ENCODE data around the gene EIF1.
"Not testable (repeated sequence)": the region's sequence is repeated elsewhere in the genome, so short reads cannot be mapped to it uniquely, and the experiment has no call there.

The EIF1 gene

DNA sequence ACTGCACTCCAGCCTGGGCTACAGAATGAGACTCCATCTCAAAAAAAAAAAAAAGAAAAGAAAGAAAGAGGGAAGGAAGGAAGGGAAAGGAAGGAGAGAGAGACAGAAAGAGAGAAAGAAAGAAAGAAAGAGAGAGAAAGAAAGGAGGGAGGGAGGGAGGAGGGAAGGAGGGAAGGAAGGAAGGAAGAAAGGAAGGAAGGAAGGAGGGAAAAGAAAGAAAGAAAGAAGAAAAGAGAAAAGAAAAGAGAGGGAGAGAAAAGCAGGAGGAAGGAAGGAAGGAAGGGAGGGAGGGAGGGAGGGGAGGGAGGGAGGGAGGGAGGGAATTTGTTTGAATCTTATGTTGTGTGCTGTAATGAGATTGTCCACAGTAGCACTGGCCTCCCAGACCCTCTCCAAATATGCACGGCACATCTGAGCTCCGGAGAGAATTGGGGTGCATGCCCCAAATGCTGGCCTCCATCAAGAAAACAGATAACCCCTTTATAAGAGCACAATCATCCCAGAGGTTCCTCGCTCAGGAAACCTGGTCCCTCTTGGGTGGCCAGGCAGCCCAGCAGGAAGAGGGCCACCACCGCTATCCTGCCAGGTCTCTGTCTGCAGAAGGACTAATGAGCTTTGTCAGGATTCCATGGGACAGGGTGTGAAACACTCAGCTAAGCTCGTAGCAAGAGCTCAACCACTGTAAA is 8.8 kb upstream of the EIF1 start:
- Histone ChIP-seq H3K4me3 (ENCODE audit: low read depth in 1 of 5, low read length in 5 of 5) (no peak overlapping the region), H3K36me3 (ENCODE audit: control insufficient read depth in 5 of 5, insufficient read depth in 5 of 5, low read length in 5 of 5) (no peaks in the 10 kb centered on the region), H3K9me3 (ENCODE audit: control insufficient read depth in 5 of 5, low read length in 5 of 5) (no peaks in the 10 kb centered on the region), H3K27ac (ENCODE audit: low read depth, low read length) (peak overlapping the region; percentile 37), H3K27me3 (ENCODE audit: control insufficient read depth in 5 of 5, insufficient read depth in 4 of 5, low read length in 5 of 5) (no peaks in the 10 kb centered on the region), H3K4me1 (ENCODE audit: control insufficient read depth in 5 of 5, insufficient read depth in 5 of 5, low read length in 5 of 5) (peaks cover 0 to 14% (median 0%) of the 10 kb centered on the region in 5 donors), H3K9ac (ENCODE audit: low read length in 5 of 5) (no peak overlapping the region)

- Histone ChIP-seq H3K27me3 (ENCODE audit: control insufficient read depth in 5 of 5, insufficient read depth in 4 of 5, low read length in 5 of 5) (no peaks in the 10 kb centered on the region), H3K4me3 (ENCODE audit: low read depth in 1 of 5, low read length in 5 of 5) (no peak overlapping the region), H3K27ac (ENCODE audit: low read depth, low read length) (no peak overlapping the region), H3K9me3 (ENCODE audit: control insufficient read depth in 5 of 5, low read length in 5 of 5) (no peaks in the 10 kb centered on the region), H3K9ac (ENCODE audit: low read length in 5 of 5) (no peak overlapping the region), H3K4me1 (ENCODE audit: control insufficient read depth in 5 of 5, insufficient read depth in 5 of 5, low read length in 5 of 5) (peaks cover 0 to 14% (median 0%) of the 10 kb centered on the region in 5 donors), H3K36me3 (ENCODE audit: control insufficient read depth in 5 of 5, insufficient read depth in 5 of 5, low read length in 5 of 5) (no peaks in the 10 kb centered on the region)
Observed at GRCh38 chr17:41680426-41681040, 8.2 kb upstream of the EIF1 start.

DNA sequence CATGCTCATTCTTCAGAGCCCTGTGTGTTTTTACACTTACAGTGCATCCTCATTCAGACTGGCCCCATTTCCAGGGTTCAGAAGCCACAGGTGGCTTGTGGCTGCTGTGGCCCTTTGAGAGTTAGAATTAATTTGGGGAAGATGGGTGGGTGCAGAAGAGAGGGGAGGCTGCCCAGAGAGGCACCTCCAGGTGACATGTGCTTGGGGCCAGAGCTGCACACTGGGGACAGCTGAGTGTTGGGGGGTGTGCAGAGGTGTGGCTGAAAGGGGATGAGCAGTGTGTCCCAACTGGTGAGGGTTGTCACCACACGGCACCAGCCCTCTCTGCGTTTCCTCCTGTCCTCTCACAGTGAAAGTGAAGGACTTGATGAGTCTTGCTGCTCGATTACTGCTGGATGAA is 6.9 kb upstream of the EIF1 start:
- Histone ChIP-seq H3K36me3 (ENCODE audit: control insufficient read depth in 5 of 5, insufficient read depth in 5 of 5, low read length in 5 of 5) (no peaks in the 10 kb centered on the region), H3K4me3 (ENCODE audit: low read depth in 1 of 5, low read length in 5 of 5) (no peak overlapping the region), H3K4me1 (ENCODE audit: control insufficient read depth in 5 of 5, insufficient read depth in 5 of 5, low read length in 5 of 5) (peaks cover 0 to 14% (median 0%) of the 10 kb centered on the region in 5 donors), H3K27me3 (ENCODE audit: control insufficient read depth in 5 of 5, insufficient read depth in 4 of 5, low read length in 5 of 5) (no peaks in the 10 kb centered on the region), H3K9ac (ENCODE audit: low read length in 5 of 5) (no peak overlapping the region), H3K27ac (ENCODE audit: low read depth, low read length) (no peak overlapping the region), H3K9me3 (ENCODE audit: control insufficient read depth in 5 of 5, low read length in 5 of 5) (no peaks in the 10 kb centered on the region)

DNA sequence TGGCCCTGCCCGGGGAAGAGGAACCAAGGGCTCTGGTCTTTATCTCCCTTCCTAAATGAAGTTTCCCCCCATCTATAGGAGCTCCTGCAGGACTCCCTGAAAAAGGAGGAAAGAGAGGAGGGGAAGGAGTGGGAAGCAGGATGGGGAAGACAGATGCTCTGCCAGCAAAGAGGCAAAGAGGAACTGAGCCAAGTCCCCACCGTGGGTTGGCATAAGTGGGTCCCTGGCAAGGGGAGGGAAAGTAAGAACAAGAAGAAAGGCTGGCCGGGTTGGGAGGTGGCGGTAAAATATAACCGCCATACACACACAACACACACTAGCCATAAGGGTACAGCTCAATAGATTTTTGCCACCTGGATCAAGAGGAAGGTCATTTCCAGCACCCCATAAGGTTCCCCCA is 6.1 kb upstream of the EIF1 start:
- H3K4me1 ChIP-seq (ENCODE audit: control insufficient read depth in 5 of 5, insufficient read depth in 5 of 5, low read length in 5 of 5), result peaks cover 0 to 16% (median 2%) of the 10 kb centered on the region in 5 donors
- no peak overlapping the region for H3K4me3 ChIP-seq (ENCODE audit: low read depth in 1 of 5, low read length in 5 of 5)
- H3K27ac ChIP-seq (ENCODE audit: low read depth, low read length), result no peak overlapping the region
- H3K36me3 ChIP-seq (ENCODE audit: control insufficient read depth in 5 of 5, insufficient read depth in 5 of 5, low read length in 5 of 5), result no peaks in the 10 kb centered on the region
- no peaks in the 10 kb centered on the region for H3K27me3 ChIP-seq (ENCODE audit: control insufficient read depth in 5 of 5, insufficient read depth in 4 of 5, low read length in 5 of 5)
- no peak overlapping the region for H3K9ac ChIP-seq (ENCODE audit: low read length in 5 of 5)
- no peaks in the 10 kb centered on the region for H3K9me3 ChIP-seq (ENCODE audit: control insufficient read depth in 5 of 5, low read length in 5 of 5)

GRCh38 chr17:41683441-41684007 is 5.2 kb upstream of the EIF1 start:
- Histone ChIP-seq H3K9ac (ENCODE audit: low read length in 5 of 5) (no peak overlapping the region), H3K27me3 (ENCODE audit: control insufficient read depth in 5 of 5, insufficient read depth in 4 of 5, low read length in 5 of 5) (no peaks in the 10 kb centered on the region), H3K4me3 (ENCODE audit: low read depth in 1 of 5, low read length in 5 of 5) (no peak overlapping the region), H3K27ac (ENCODE audit: low read depth, low read length) (no peak overlapping the region), H3K4me1 (ENCODE audit: control insufficient read depth in 5 of 5, insufficient read depth in 5 of 5, low read length in 5 of 5) (peaks cover 0 to 19% (median 10%) of the 10 kb centered on the region in 5 donors), H3K36me3 (ENCODE audit: control insufficient read depth in 5 of 5, insufficient read depth in 5 of 5, low read length in 5 of 5) (no peaks in the 10 kb centered on the region), H3K9me3 (ENCODE audit: control insufficient read depth in 5 of 5, low read length in 5 of 5) (no peaks in the 10 kb centered on the region)

DNA sequence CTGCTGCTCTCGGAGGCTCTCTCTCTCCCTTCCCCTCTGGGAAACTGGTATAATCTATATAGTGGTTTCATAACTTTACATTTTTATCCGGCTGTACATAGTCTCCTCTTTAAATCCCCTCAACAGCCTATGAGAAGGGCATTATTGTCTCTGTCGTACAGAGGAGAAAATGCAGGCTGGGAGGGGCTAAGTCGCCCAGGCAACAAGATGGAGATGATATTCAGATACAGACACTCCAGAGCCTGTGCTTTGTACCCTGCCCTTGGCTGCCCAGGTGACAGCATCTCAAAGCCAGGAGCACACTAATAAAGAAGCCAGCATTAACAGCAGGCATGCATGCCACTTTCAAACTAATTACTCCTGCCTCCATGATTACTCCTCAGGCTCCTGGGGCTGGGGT is 4.7 kb upstream of the EIF1 start:
- H3K4me3 ChIP-seq (ENCODE audit: low read depth in 1 of 5, low read length in 5 of 5), result no peak overlapping the region
- no peaks in the 10 kb centered on the region for H3K36me3 ChIP-seq (ENCODE audit: control insufficient read depth in 5 of 5, insufficient read depth in 5 of 5, low read length in 5 of 5)
- H3K4me1 ChIP-seq (ENCODE audit: control insufficient read depth in 5 of 5, insufficient read depth in 5 of 5, low read length in 5 of 5), result peaks cover 0 to 14% (median 9%) of the 10 kb centered on the region in 5 donors
- H3K9me3 ChIP-seq (ENCODE audit: control insufficient read depth in 5 of 5, low read length in 5 of 5), result no peaks in the 10 kb centered on the region
- H3K27ac ChIP-seq (ENCODE audit: low read depth, low read length), result no peak overlapping the region
- H3K27me3 ChIP-seq (ENCODE audit: control insufficient read depth in 5 of 5, insufficient read depth in 4 of 5, low read length in 5 of 5), result no peaks in the 10 kb centered on the region
- no peak overlapping the region for H3K9ac ChIP-seq (ENCODE audit: low read length in 5 of 5)

DNA sequence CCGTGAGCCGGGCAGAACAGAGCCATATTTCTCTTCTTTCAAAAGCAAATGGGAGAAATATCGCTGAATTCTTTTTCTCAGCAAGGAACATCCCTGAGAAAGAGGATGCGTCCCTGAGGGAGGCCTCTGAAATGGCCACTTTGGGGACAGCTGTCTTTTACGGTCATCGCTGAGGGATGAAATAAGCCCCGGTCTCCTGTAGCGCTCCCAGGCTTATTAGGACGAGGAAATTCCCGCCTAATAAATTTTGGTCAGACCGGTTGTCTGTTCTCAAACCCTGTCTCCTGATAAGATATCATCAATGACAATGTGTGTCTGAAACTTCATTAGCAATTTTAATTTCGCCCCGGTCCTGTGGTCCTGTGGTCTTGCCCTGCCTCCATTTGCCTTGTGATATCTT is 2.9 kb upstream of the EIF1 start:
- not testable (repeated sequence) for H3K9ac ChIP-seq (ENCODE audit: low read length in 5 of 5); H3K27ac ChIP-seq (ENCODE audit: low read depth, low read length); H3K4me3 ChIP-seq (ENCODE audit: low read depth in 1 of 5, low read length in 5 of 5); H3K9me3 ChIP-seq (ENCODE audit: control insufficient read depth in 5 of 5, low read length in 5 of 5); H3K27me3 ChIP-seq (ENCODE audit: control insufficient read depth in 5 of 5, insufficient read depth in 4 of 5, low read length in 5 of 5)
- H3K36me3 ChIP-seq (ENCODE audit: control insufficient read depth in 5 of 5, insufficient read depth in 5 of 5, low read length in 5 of 5), result peaks cover 11 to 14% (median 14%) of the 10 kb centered on the region in 5 donors
- H3K4me1 ChIP-seq (ENCODE audit: control insufficient read depth in 5 of 5, insufficient read depth in 5 of 5, low read length in 5 of 5), result peaks cover 0 to 21% (median 16%) of the 10 kb centered on the region in 5 donors

DNA sequence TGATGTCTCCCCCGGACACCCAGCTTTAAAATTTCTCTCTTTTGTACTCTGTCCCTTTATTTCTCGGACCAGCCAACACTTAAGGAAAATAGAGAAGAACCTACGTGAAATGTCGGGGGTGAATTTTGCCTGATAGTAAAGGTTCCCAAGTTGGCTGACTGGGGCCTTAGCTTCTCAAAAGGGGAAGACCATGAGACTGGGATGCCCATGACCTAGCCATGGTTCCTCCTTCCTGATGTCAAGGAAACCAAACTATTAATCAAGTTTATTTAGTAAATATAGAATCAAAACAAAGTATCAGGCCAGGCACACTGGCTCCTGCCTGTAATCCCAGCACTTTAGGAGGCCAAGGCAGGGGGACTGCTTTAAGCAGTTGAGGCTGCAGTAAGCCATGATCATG is 2.4 kb upstream of the EIF1 start:
- Histone ChIP-seq H3K4me1 (ENCODE audit: control insufficient read depth in 5 of 5, insufficient read depth in 5 of 5, low read length in 5 of 5) (peaks cover 2 to 27% (median 21%) of the 10 kb centered on the region in 5 donors), H3K4me3 (ENCODE audit: low read depth in 1 of 5, low read length in 5 of 5) (no peak overlapping the region), H3K27me3 (ENCODE audit: control insufficient read depth in 5 of 5, insufficient read depth in 4 of 5, low read length in 5 of 5) (no peaks in the 10 kb centered on the region), H3K9me3 (ENCODE audit: control insufficient read depth in 5 of 5, low read length in 5 of 5) (no peaks in the 10 kb centered on the region), H3K27ac (ENCODE audit: low read depth, low read length) (no peak overlapping the region), H3K9ac (ENCODE audit: low read length in 5 of 5) (no peak overlapping the region), H3K36me3 (ENCODE audit: control insufficient read depth in 5 of 5, insufficient read depth in 5 of 5, low read length in 5 of 5) (peaks cover 14 to 20% (median 19%) of the 10 kb centered on the region in 5 donors)

GRCh38 chr17:41687828-41688640 is 651 bp upstream of the EIF1 start:
- Histone ChIP-seq H3K9ac (ENCODE audit: low read length in 5 of 5) (peak overlapping the region; percentile 59 to 100 (median 73)), H3K9me3 (ENCODE audit: control insufficient read depth in 5 of 5, low read length in 5 of 5) (no peaks in the 10 kb centered on the region), H3K4me3 (ENCODE audit: low read depth in 1 of 5, low read length in 5 of 5) (peak overlapping the region; percentile 74 to 94 (median 82)), H3K27me3 (ENCODE audit: control insufficient read depth in 5 of 5, insufficient read depth in 4 of 5, low read length in 5 of 5) (no peaks in the 10 kb centered on the region), H3K4me1 (ENCODE audit: control insufficient read depth in 5 of 5, insufficient read depth in 5 of 5, low read length in 5 of 5) (peaks cover 3 to 36% (median 29%) of the 10 kb centered on the region in 5 donors), H3K27ac (ENCODE audit: low read depth, low read length) (peak overlapping the region; percentile 100), H3K36me3 (ENCODE audit: control insufficient read depth in 5 of 5, insufficient read depth in 5 of 5, low read length in 5 of 5) (peaks cover 26 to 37% (median 37%) of the 10 kb centered on the region in 5 donors)
